Fibroblast of skin of right quadriceps (primary cell): Measurements from ENCODE around the gene GNB1L.

Experiments
- DNase-seq: peaks from one replicate; pipeline ENCODE4 v3.0.0-alpha.2; 2013

The GNB1L gene

GRCh38 chr22:19821523-19822300, 33.0 kb downstream of the GNB1L start:
- DNase-seq: no peak

- no peak for DNase-seq
Observed at GRCh38 chr22:19820880-19821522, 33.7 kb downstream of the GNB1L start.

- DNase-seq: no peak
Observed at GRCh38 chr22:19819911-19820879, 34.5 kb downstream of the GNB1L start.

GRCh38 chr22:19819208-19819910, 35.3 kb downstream of the GNB1L start:
- DNase-seq: no peak

GRCh38 chr22:19818324-19819207, 36.1 kb downstream of the GNB1L start:
- DNase-seq: no peak

GRCh38 chr22:19816372-19817119, 38.1 kb downstream of the GNB1L start:
- DNase-seq: no peak

GRCh38 chr22:19815823-19816290, 38.8 kb downstream of the GNB1L start:
- no peak for DNase-seq

GRCh38 chr22:19815093-19815822, 39.4 kb downstream of the GNB1L start:
- DNase-seq: no peak

- no peak for DNase-seq
Observed at GRCh38 chr22:19814428-19814827, 40.2 kb downstream of the GNB1L start.

GRCh38 chr22:19812910-19813309, 41.8 kb downstream of the GNB1L start:
- DNase-seq: no peak

GRCh38 chr22:19811811-19812771, 42.6 kb downstream of the GNB1L start:
- no peak for DNase-seq

GRCh38 chr22:19811211-19811621, 43.5 kb downstream of the GNB1L start:
- no peak for DNase-seq

- DNase-seq: peak; percentile 90
Observed at GRCh38 chr22:19810381-19811201, 44.1 kb downstream of the GNB1L start.

GRCh38 chr22:19809741-19810140, 44.9 kb downstream of the GNB1L start:
- DNase-seq: no peak

GRCh38 chr22:19808873-19809478, 45.7 kb downstream of the GNB1L start:
- no peak for DNase-seq

- no peak for DNase-seq
Observed at GRCh38 chr22:19807914-19808872, 46.5 kb downstream of the GNB1L start.
